SU-DHL-6 (cell line): ENCODE results near the gene PRSS56.

ENCODE experiments used
- H2AFZ ChIP-seq: fragments of 200-600 bp; sonication (generic); 2 replicates; pipeline ENCODE4 v1.6.1; 2014; ENCODE audit warnings: low read depth, mild to moderate bottlenecking, moderate library complexity, mixed read lengths, antibody characterized with exemption, low read length; ENCODE audit not compliant: severe bottlenecking
- H3F3A ChIP-seq: fragments of 200-600 bp; shearing (Covaris generic); 2 replicates; pipeline ENCODE4 v1.6.0; 2016; ENCODE audit warnings: antibody characterized with exemption, mild to moderate bottlenecking; ENCODE audit not compliant: insufficient read depth
- H3K27ac ChIP-seq: fragments of 200-600 bp; sonication (generic); 2 replicates; pipeline ENCODE4 v1.5.1; 2016; ENCODE audit warnings: low read depth, mild to moderate bottlenecking, low read length, moderate library complexity, mixed read lengths
- H3K27me3 ChIP-seq: fragments of 200-600 bp; sonication (generic), shearing (Covaris generic); 2 replicates; pipeline ENCODE4 v1.6.0; 2014; ENCODE audit warnings: mild to moderate bottlenecking, low read length
- H3K36me3 ChIP-seq: fragments of 200-600 bp; sonication (generic); 2 replicates; pipeline ENCODE4 v1.6.1; 2014; ENCODE audit warnings: mild to moderate bottlenecking, low read length, mixed read lengths
- H3K4me2 ChIP-seq: fragments of 300-600, 200-600 bp; shearing (Covaris generic), sonication (generic); 2 replicates; pipeline ENCODE4 v1.6.0; 2014; ENCODE audit warnings: low read length, low read depth, mild to moderate bottlenecking; ENCODE audit not compliant: poor library complexity, severe bottlenecking
- H3K4me3 ChIP-seq: fragments of 200-600 bp; sonication (generic); 2 replicates; pipeline ENCODE4 v1.5.1; 2014; ENCODE audit warnings: antibody characterized with exemption, low read length, mild to moderate bottlenecking, mixed read lengths; ENCODE audit not compliant: insufficient read depth, poor library complexity, severe bottlenecking
- H3K79me2 ChIP-seq: fragments of 200-600 bp; sonication (generic); 2 replicates; pipeline ENCODE4 v1.6.1; 2014; ENCODE audit warnings: mild to moderate bottlenecking, low read length, moderate library complexity; ENCODE audit not compliant: insufficient read depth
- H3K9ac ChIP-seq: fragments of 200-600 bp; sonication (generic); 2 replicates; pipeline ENCODE4 v1.7.0; 2014; ENCODE audit warnings: mild to moderate bottlenecking, low read length
- H3K9me2 ChIP-seq: fragments of 200-600 bp; sonication (generic); replicated peaks from 2 replicates; pipeline ENCODE4 v1.6.1; 2014; ENCODE audit warnings: low read length; ENCODE audit not compliant: insufficient read depth
- H3K9me3 ChIP-seq: fragments of 200-600 bp; sonication (generic); 2 replicates; pipeline ENCODE4 v1.6.1; 2014; ENCODE audit warnings: low read length, mixed read lengths; ENCODE audit not compliant: insufficient read depth
- H4K20me1 ChIP-seq: fragments of 200-600 bp; sonication (generic); 2 replicates; pipeline ENCODE4 v1.6.1; 2014; ENCODE audit warnings: low read depth, mild to moderate bottlenecking, antibody characterized with exemption, low read length, moderate library complexity, mixed read lengths
- EZH2phosphoT487 ChIP-seq: fragments of 200-600 bp; sonication (generic), shearing (Covaris generic); conservative IDR thresholded peaks from 2 replicates; pipeline ENCODE4 v1.6.1; 2018; ENCODE audit warnings: mild to moderate bottlenecking, antibody characterized with exemption, low read length, moderate library complexity, mixed read lengths
- TF ChIP-seq, protein P1 (sequence below): fragments of 200-600 bp; sonication (generic); IDR thresholded peaks from one replicate; pipeline ENCODE4 v1.5.1; 2017; ENCODE audit warnings: antibody characterized with exemption, mild to moderate bottlenecking, low read length, moderate library complexity; ENCODE audit not compliant: insufficient read depth, poor library complexity, severe bottlenecking

PRSS56 gene

DNA sequence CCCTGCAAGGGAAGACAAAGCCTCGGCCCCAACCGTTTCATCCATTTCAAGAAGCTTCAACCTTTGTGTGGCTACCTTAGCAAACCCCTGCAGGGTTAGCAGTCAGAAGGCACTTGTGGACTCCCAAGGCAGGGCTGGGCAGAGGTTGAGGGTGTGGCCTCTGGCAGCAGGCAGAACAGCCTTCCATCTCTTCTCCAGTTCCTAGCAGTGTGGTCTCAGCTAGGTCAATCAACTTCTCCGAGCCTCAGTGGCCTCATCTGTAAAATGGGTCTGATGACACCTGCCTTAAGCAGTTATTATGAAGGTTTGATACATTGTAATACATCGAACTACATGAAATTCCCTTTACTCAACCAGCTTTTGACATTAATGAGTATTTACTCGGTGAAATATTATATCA, 6.8 kb upstream of the PRSS56 start:
- no peaks in the 10 kb centered on the region for H3K36me3 ChIP-seq
- H4K20me1 ChIP-seq: no peaks in the 10 kb centered on the region
- no peak overlapping the region for H3K9ac ChIP-seq
- no peaks in the 10 kb centered on the region for H3K27me3 ChIP-seq
- no peaks in the 10 kb centered on the region for H3K9me2 ChIP-seq
- no peaks in the 10 kb centered on the region for H3F3A ChIP-seq
- H2AFZ ChIP-seq: no peak overlapping the region
- no peaks in the 10 kb centered on the region for H3K79me2 ChIP-seq
- TF ChIP-seq, protein P1, sequence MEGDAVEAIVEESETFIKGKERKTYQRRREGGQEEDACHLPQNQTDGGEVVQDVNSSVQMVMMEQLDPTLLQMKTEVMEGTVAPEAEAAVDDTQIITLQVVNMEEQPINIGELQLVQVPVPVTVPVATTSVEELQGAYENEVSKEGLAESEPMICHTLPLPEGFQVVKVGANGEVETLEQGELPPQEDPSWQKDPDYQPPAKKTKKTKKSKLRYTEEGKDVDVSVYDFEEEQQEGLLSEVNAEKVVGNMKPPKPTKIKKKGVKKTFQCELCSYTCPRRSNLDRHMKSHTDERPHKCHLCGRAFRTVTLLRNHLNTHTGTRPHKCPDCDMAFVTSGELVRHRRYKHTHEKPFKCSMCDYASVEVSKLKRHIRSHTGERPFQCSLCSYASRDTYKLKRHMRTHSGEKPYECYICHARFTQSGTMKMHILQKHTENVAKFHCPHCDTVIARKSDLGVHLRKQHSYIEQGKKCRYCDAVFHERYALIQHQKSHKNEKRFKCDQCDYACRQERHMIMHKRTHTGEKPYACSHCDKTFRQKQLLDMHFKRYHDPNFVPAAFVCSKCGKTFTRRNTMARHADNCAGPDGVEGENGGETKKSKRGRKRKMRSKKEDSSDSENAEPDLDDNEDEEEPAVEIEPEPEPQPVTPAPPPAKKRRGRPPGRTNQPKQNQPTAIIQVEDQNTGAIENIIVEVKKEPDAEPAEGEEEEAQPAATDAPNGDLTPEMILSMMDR: no peak
- no peak for TF ChIP-seq EZH2phosphoT487
- no peak overlapping the region for H3K4me3 ChIP-seq
- H3K4me2 ChIP-seq: no peak overlapping the region
- no peaks in the 10 kb centered on the region for H3K9me3 ChIP-seq
- no peak overlapping the region for H3K27ac ChIP-seq

DNA sequence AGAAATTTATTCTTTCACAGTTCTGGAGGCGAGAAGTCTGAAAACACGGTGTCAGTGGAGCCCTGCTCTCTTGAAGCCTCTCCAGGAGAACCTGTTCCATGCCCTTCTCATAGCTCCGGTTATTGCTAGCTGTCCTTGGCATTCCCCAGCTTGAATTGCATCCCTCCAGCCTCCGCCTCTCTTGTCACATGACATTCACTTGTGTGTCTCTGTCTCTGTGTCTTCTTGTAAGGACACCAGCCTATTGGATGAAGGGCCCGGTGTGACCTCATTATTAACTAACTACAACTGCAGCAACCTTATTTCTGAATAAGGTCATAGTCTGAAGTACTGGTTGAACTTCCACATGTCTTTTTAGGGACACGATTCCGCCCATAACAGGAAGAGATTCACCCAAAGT, 4.5 kb upstream of the PRSS56 start:
- no peak overlapping the region for H2AFZ ChIP-seq
- H3K9me2 ChIP-seq: no peaks in the 10 kb centered on the region
- H3K27ac ChIP-seq: no peak overlapping the region
- no peak overlapping the region for H3K4me2 ChIP-seq
- no peak overlapping the region for H3K4me3 ChIP-seq
- no peaks in the 10 kb centered on the region for H3K36me3 ChIP-seq
- no peaks in the 10 kb centered on the region for H3K9me3 ChIP-seq
- no peaks in the 10 kb centered on the region for H3K79me2 ChIP-seq
- H3K27me3 ChIP-seq: no peaks in the 10 kb centered on the region
- TF ChIP-seq, protein P1: no peak
- TF ChIP-seq EZH2phosphoT487: no peak
- H3F3A ChIP-seq: no peaks in the 10 kb centered on the region
- no peaks in the 10 kb centered on the region for H4K20me1 ChIP-seq
- no peak overlapping the region for H3K9ac ChIP-seq

DNA sequence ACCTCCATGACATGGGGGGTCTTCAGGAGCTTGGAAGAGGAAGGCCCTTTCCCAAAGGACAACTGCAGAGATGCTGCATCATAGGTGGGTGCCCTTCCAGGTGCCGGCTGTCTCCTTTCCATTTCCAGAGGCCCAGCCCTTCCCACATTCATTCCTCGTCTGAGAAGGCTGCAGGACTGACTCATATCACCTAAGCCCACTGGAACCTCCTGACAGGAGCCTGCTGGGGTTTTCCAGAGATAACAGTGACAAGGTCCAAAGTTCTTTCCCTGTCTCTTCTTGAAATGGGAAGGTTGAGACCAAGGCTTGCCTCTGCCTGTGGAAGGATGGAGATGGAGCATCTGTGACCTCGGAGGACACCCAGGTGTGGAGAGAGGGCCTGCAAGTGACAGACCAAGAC, 3.6 kb upstream of the PRSS56 start:
- Histone ChIP-seq H3K9ac (no peak overlapping the region), H3K27ac (no peak overlapping the region), H3K79me2 (no peaks in the 10 kb centered on the region), H3K4me2 (no peak overlapping the region), H3K9me3 (no peaks in the 10 kb centered on the region), H3K36me3 (no peaks in the 10 kb centered on the region), H3K4me3 (no peak overlapping the region), H3F3A (no peaks in the 10 kb centered on the region), H3K9me2 (no peaks in the 10 kb centered on the region), H2AFZ (no peak overlapping the region), H4K20me1 (no peaks in the 10 kb centered on the region), H3K27me3 (no peaks in the 10 kb centered on the region)
- TF ChIP-seq, protein P1: no peak
- TF ChIP-seq EZH2phosphoT487: no peak
